K562 (cell line): ENCODE measurements around the gene DCAF5. TPM values are rescaled to one million over a fixed set of nuclear protein-coding genes. Genes with fewer than 3 reads are reported as not detected.

Source experiments
- ATAC-seq: fragments of 200-7000 bp; cut with Tn5 transposase; 3 replicates; pipeline ENCODE4 v1.9.1; 2020; ENCODE audit warnings: moderate library complexity
- Bru-seq: library from RNA; stranded (reverse); fragments of 400-500 nt; gene quantifications from one replicate; lab custom pipeline; 2021; lab: Mats Ljungman, UMichigan
- BruChase-seq, 2 experiments: library from RNA; stranded (reverse); fragments of 400-500 nt; gene quantifications; one replicate each; lab custom pipeline; 2021; lab: Mats Ljungman, UMichigan
- BruUV-seq: library from RNA; stranded (reverse); fragments of 400-500 nt; replicated peaks from 2 replicates; lab custom pipeline; 2021; lab: Mats Ljungman, UMichigan
- CTCF ChIA-PET: fragments of 300-600 bp; formaldehyde crosslinking; extraction: SDS; loops from one replicate; lab custom pipeline; 2021; ENCODE audit warnings: low intra/inter-chr PET ratio; lab: Yijun Ruan, JAX
- POLR2A ChIA-PET: fragments of 300-600, 350-650 bp; sonication (Branson Sonifier 250); formaldehyde crosslinking; extraction: SDS; loops from one replicate; lab custom pipeline; 2021; ENCODE audit warnings: antibody characterized with exemption, inconsistent platforms; lab: Yijun Ruan, JAX
- DNase-seq, 4 experiments: peaks; one replicate each; pipeline versions ENCODE4 v3.0.0 to v3.0.0-alpha.2; 2011 to 2018; ENCODE audit warnings: low spot score in 3 of 4, mixed read lengths in 3 of 4; ENCODE audit errors: extremely low read depth in 1 of 4
- FAIRE-seq: peaks from 2 replicates; lab custom pipeline; 2011; peaks lifted over from hg19 to GRCh38; lab: Jason Lieb, UNC
- H2AFZ ChIP-seq: 2 replicates; pipeline ENCODE4 v1.6.0; 2011; ENCODE audit warnings: low read depth, low read length, control low read depth, inconsistent platforms
- H3K27ac ChIP-seq: fragments of 200-600 bp; 3 replicates; pipeline ENCODE4 v1.8.0; 2011; ENCODE audit warnings: low read depth, mild to moderate bottlenecking, control low read depth, inconsistent platforms, low read length, moderate library complexity, mixed read lengths; ENCODE audit errors: extremely low read depth
- H3K27me3 ChIP-seq, 2 experiments: fragments of 300-600 bp in 1 of 2; 2 replicates in 1 of 2; 3 replicates in 1 of 2; pipeline versions ENCODE4 v1.6.0 to v1.8.0; 2011; ENCODE audit warnings: inconsistent platforms in 2 of 2, low read length in 2 of 2, mild to moderate bottlenecking in 1 of 2, mixed read lengths in 1 of 2, moderate library complexity in 1 of 2; ENCODE audit not compliant: control insufficient read depth in 2 of 2, insufficient read depth in 2 of 2
- H3K36me3 ChIP-seq: fragments of 300-600 bp; 3 replicates; pipeline ENCODE4 v1.8.0; 2011; ENCODE audit warnings: mild to moderate bottlenecking, low read length, inconsistent platforms; ENCODE audit not compliant: control insufficient read depth, insufficient read depth
- H3K4me1 ChIP-seq, 2 experiments: fragments of 200-600 bp in 1 of 2; replicated peaks in 1 of 2; 2 replicates in 1 of 2; 3 replicates in 1 of 2; pipeline versions ENCODE4 v1.5.1 to v1.8.0; 2011; ENCODE audit warnings: inconsistent platforms in 2 of 2, low read length in 2 of 2, mild to moderate bottlenecking in 1 of 2, mixed read lengths in 1 of 2, moderate library complexity in 1 of 2; ENCODE audit not compliant: control insufficient read depth in 2 of 2, insufficient read depth in 2 of 2
- H3K4me2 ChIP-seq: 2 replicates; pipeline ENCODE4 v1.6.1; 2011; ENCODE audit warnings: low read length, control low read depth, inconsistent platforms, mixed read lengths; ENCODE audit not compliant: insufficient read depth
- H3K4me3 ChIP-seq: fragments of 200-600 bp; sonication (generic), shearing (Covaris generic); 2 replicates; pipeline ENCODE4 v1.5.1; 2016; ENCODE audit warnings: control low read depth, inconsistent platforms
- H3K79me2 ChIP-seq: fragments of 200-600 bp; 3 replicates; pipeline ENCODE4 v1.8.0; 2011; ENCODE audit warnings: low read length, inconsistent platforms; ENCODE audit not compliant: control insufficient read depth, insufficient read depth
- H3K9ac ChIP-seq, 2 experiments: 2 replicates each; pipeline versions ENCODE4 v1.6.0 to v1.6.1; 2011; ENCODE audit warnings: low read depth in 2 of 2, low read length in 2 of 2, control low read depth in 1 of 2, inconsistent platforms in 1 of 2, mild to moderate bottlenecking in 1 of 2, mixed read lengths in 1 of 2; ENCODE audit not compliant: insufficient read depth in 1 of 2
- H3K9me1 ChIP-seq: one replicate; pipeline ENCODE4 v1.6.0; 2011; ENCODE audit warnings: inconsistent platforms, mild to moderate bottlenecking, low read length, moderate library complexity; ENCODE audit not compliant: control insufficient read depth, insufficient read depth
- H3K9me3 ChIP-seq: replicated peaks from 2 replicates; pipeline ENCODE4 v1.5.1; 2011; ENCODE audit warnings: low read depth, low read length, inconsistent platforms; ENCODE audit not compliant: control insufficient read depth, insufficient read depth
- H4K20me1 ChIP-seq: replicated peaks from 2 replicates; pipeline ENCODE4 v1.6.1; 2011; ENCODE audit warnings: low read length, inconsistent platforms, mixed read lengths; ENCODE audit not compliant: control insufficient read depth, insufficient read depth
- EP400 ChIP-seq: fragments of 450-650 bp; IDR thresholded peaks from 2 replicates; pipeline ENCODE4 v1.6.1; 2017; ENCODE audit warnings: antibody characterized with exemption, mild to moderate bottlenecking, moderate library complexity
- FOXK1 ChIP-seq: sonication (generic); formaldehyde crosslinking; IDR thresholded peaks from 2 replicates; pipeline ENCODE4 v1.8.0; 2022; ENCODE audit warnings: missing genetic modification reagents, mild to moderate bottlenecking, borderline replicate concordance
- MAZ ChIP-seq, 2 experiments: fragments of 450-650 bp in 1 of 2; sonication (generic) in 1 of 2; formaldehyde crosslinking; IDR thresholded peaks in 1 of 2; conservative IDR thresholded peaks in 1 of 2; 2 replicates each; pipeline versions ENCODE4 v1.4.0 to v1.5.0; 2020; ENCODE audit warnings: mild to moderate bottlenecking in 1 of 2, missing genetic modification reagents in 1 of 2
- YY1 ChIP-seq, 3 experiments: IDR thresholded peaks; 2 replicates each; pipeline ENCODE4 v1.6.1; 2011; ENCODE audit warnings: low read length in 2 of 3, mild to moderate bottlenecking in 2 of 3, moderate library complexity in 2 of 3, borderline replicate concordance in 1 of 3, control low read depth in 1 of 3, low read depth in 1 of 3; ENCODE audit not compliant: insufficient read depth in 3 of 3, insufficient replicate concordance in 2 of 3, control insufficient read depth in 1 of 3, insufficient read length in 1 of 3; ENCODE audit errors: extremely low read depth in 1 of 3
- WGBS: fragments of 100-300 bp; shearing (Covaris generic); methylation state at CpG from one replicate; pipeline ENCODE4 v1.1.6; 2016; ENCODE audit warnings: low coverage, mixed read lengths; ENCODE audit not compliant: insufficient coverage; ENCODE audit errors: missing lambda C conversion rate; 5-methylcytosine and 5-hydroxymethylcytosine counted together
- in situ Hi-C: fragments of 300-500 bp; cut with MboI; formaldehyde crosslinking; loops from 4 replicates; pipeline ENCODE4 v1.15.0; 2018; ENCODE audit warnings: inconsistent platforms, mixed read lengths
- intact Hi-C: fragments of 100-400 bp; cut with micrococcal nuclease; formaldehyde crosslinking; loops from 2 replicates; pipeline ENCODE4 v1.14.2; 2022
- long read RNA-seq, 3 experiments: library from polyadenylated mRNA in 2 of 3; library from RNA in 1 of 3; unstranded in 2 of 3; stranded (forward) in 1 of 3; transcript quantifications; one replicate each; pipeline ENCODE4 v2.0.0, GENCODE V29; 2019 to 2022
- polyA minus RNA-seq, 3 experiments: library from RNA; depleted of rRNA, polyadenylated mRNA; stranded (reverse); fragments of >200 nt; gene quantifications; 2 replicates each; pipeline ENCODE4 v1.2.3, GENCODE V29; 2011
- polyA plus RNA-seq, 8 experiments: library from polyadenylated mRNA; depleted of rRNA in 4 of 8; stranded (reverse) in 5 of 8; unstranded in 3 of 8; fragments of >200 nt; fragmentation: Nextera tagmentation in 2 of 8; fragmentation: Illumina TruSeq in 1 of 8; extraction: Ambion mirVana in 2 of 8; extraction: Trizol in 1 of 8; gene quantifications; 2 replicates each; pipeline versions ENCODE4 v1.2.1 to v1.2.3, GENCODE V29; 2011 to 2014; ENCODE audit warnings: inconsistent platforms in 1 of 8, missing spikeins in 1 of 8
- total RNA-seq, 7 experiments: library from RNA; depleted of rRNA in 6 of 7; stranded (reverse); fragments of >200 nt in 6 of 7; fragmentation: Illumina TruSeq in 2 of 7; extraction: Trizol in 2 of 7; gene quantifications; 2 replicates each; pipeline versions ENCODE4 v1.2.1 to v1.2.3, GENCODE V29; 2011 to 2021; ENCODE audit warnings: low replicate concordance in 1 of 7
- TF ChIP-seq, protein P1 (sequence below): sonication (generic); formaldehyde crosslinking; IDR thresholded peaks from 2 replicates; pipeline ENCODE4 v1.5.0; 2020; ENCODE audit warnings: missing genetic modification reagents
- TF ChIP-seq, protein P2 (sequence below), 2 experiments: fragments of 450-650 bp; conservative IDR thresholded peaks; 2 replicates each; pipeline ENCODE4 v1.6.1; 2017; ENCODE audit warnings: mild to moderate bottlenecking in 2 of 2, moderate library complexity in 2 of 2
- TF ChIP-seq, protein P3 (sequence below): fragments of 200-800 bp; sonication (Bioruptor generic); IDR thresholded peaks from 2 replicates; pipeline ENCODE4 v1.6.1; 2017; ENCODE audit warnings: missing genetic modification characterization, missing compliant biosample characterization

The DCAF5 gene, protein sequence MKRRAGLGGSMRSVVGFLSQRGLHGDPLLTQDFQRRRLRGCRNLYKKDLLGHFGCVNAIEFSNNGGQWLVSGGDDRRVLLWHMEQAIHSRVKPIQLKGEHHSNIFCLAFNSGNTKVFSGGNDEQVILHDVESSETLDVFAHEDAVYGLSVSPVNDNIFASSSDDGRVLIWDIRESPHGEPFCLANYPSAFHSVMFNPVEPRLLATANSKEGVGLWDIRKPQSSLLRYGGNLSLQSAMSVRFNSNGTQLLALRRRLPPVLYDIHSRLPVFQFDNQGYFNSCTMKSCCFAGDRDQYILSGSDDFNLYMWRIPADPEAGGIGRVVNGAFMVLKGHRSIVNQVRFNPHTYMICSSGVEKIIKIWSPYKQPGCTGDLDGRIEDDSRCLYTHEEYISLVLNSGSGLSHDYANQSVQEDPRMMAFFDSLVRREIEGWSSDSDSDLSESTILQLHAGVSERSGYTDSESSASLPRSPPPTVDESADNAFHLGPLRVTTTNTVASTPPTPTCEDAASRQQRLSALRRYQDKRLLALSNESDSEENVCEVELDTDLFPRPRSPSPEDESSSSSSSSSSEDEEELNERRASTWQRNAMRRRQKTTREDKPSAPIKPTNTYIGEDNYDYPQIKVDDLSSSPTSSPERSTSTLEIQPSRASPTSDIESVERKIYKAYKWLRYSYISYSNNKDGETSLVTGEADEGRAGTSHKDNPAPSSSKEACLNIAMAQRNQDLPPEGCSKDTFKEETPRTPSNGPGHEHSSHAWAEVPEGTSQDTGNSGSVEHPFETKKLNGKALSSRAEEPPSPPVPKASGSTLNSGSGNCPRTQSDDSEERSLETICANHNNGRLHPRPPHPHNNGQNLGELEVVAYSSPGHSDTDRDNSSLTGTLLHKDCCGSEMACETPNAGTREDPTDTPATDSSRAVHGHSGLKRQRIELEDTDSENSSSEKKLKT
- 22.5 and 34.2 TPM in 2 replicates for total RNA-seq (2011; cell fraction: chromatin; rRNA removed; ENCODE audit: low replicate concordance)
- total RNA-seq (2011; cell fraction: nucleolus; rRNA removed) = 17.0 and 18.6 TPM in 2 replicates
- 21.1 and 24.9 TPM in 2 replicates for total RNA-seq (2011; cell fraction: nucleoplasm; rRNA removed)
- total RNA-seq (2014; rRNA removed) (7.5 and 8.1 TPM in 2 replicates), total RNA-seq (2014; rRNA removed; fragmentation: Illumina TruSeq; extraction: Trizol) (11.3 and 12.7 TPM in 2 replicates), total RNA-seq (2015; rRNA removed; fragmentation: Illumina TruSeq; extraction: Trizol) (12.5 and 13.2 TPM in 2 replicates), total RNA-seq (2021) (16.9 and 20.2 TPM in 2 replicates), polyA plus RNA-seq (2011; rRNA removed) (24.1 and 26.3 TPM in 2 replicates), polyA plus RNA-seq (2014; fragmentation: Illumina TruSeq; extraction: Trizol) (21.8 and 23.6 TPM in 2 replicates), polyA plus RNA-seq (2014; fragmentation: Nextera tagmentation; extraction: Ambion mirVana) (1 to 10 TPM; 5.6 to 9.1 TPM), polyA plus RNA-seq (2014; rRNA removed) (13.7 and 15.1 TPM in 2 replicates), polyA minus RNA-seq (2011; rRNA and poly(A)+ RNA removed) (15.9 and 19.1 TPM in 2 replicates), Bru-seq, nascent RNA (percentile 75 among the genes with signal in this experiment), BruChase-seq, experiment 1, labeled RNA remaining after a 2-hour chase (percentile 78 among the genes with signal in this experiment), BruChase-seq, experiment 2, labeled RNA remaining after a 6-hour chase (percentile 76 among the genes with signal in this experiment)
- polyA plus RNA-seq (2011; cell fraction: cytosol; rRNA removed) = 27.4 and 30.1 TPM in 2 replicates
- polyA plus RNA-seq (2011; cell fraction: nucleus; rRNA removed) = 73.7 and 97.8 TPM in 2 replicates
- polyA plus RNA-seq (2012) = 14.2 and 21.5 TPM in 2 replicates
- 9.4 and 10.4 TPM in 2 replicates for polyA minus RNA-seq (2011; cell fraction: cytosol; rRNA and poly(A)+ RNA removed)
- polyA minus RNA-seq (2011; cell fraction: nucleus; rRNA and poly(A)+ RNA removed) = 18.0 and 25.4 TPM in 2 replicates
- long read RNA-seq, experiment 1, full-length matches to known transcripts = 7 of 47 reads
- long read RNA-seq, experiment 1, partial matches to known transcripts = 5 of 47 reads
- long read RNA-seq, experiment 1, other reads (novel, unspliced or antisense) = 35 of 47 reads
- long read RNA-seq, experiment 2, partial matches to known transcripts = 2 of 18 reads
- long read RNA-seq, experiment 2, other reads (novel, unspliced or antisense) = 16 of 18 reads
- long read RNA-seq, experiment 3, full-length matches to known transcripts = 1 of 4 reads
- long read RNA-seq, experiment 3, partial matches to known transcripts = 1 of 4 reads
- long read RNA-seq, experiment 3, other reads (novel, unspliced or antisense) = 2 of 4 reads

DNA sequence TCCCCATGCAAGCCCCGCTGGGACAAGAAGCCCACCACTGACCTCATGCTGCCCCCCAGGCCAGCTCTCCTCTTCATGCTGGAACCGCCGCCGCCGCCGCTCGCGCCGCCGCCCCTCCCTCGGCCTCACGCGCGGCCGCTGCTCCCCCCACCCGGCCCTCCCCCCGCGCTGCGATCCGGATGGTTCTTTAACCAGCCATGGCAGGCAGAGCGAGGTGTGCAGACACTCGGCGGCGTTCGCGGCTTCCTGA is at the start of gene DCAF5:
Gene DCAF5, minus strand, starts transcription at position 218 of the 250 bp plus-strand sequence. Its CDS starts 141 bp downstream, at position 77.
- no peak for FAIRE-seq
- Histone ChIP-seq H3K9me3 (no peaks in the 10 kb centered on the region), H3K79me2 (peaks cover 44% of the 10 kb centered on the region), H3K4me3 (peak within 1 kb of the TSS; percentile 90), H3K4me2 (peak within 1 kb of the TSS; percentile 81), H4K20me1 (no peaks in the 10 kb centered on the region), H3K4me1 (peaks cover 19 to 20% of the 10 kb centered on the region in 2 experiments; a peak in 4 of 5 replicates), H3K9ac (peak within 1 kb of the TSS; percentile 94), H2AFZ (peak within 1 kb of the TSS; percentile 83), H3K27me3 (no peaks in the 10 kb centered on the region), H3K9me1 (no peaks in the 10 kb centered on the region), H3K27ac (peak within 1 kb of the TSS; percentile 90), H3K36me3 (peaks cover 12% of the 10 kb centered on the region)
- ChIA-PET POLR2A (interaction anchor here (0.7 to 0.9 kb wide), 3 partner anchors 15 to 50 kb away, joined by 3 to 4 read pairs (median 3); no protein-coding TSS in a partner anchor), CTCF (no interaction called here)
- in situ Hi-C loops (no loop called here), intact Hi-C loops (loop anchor here (5.0 kb wide), 1 partner anchor 39 kb away; the partner anchor contains the start of gene EXD2)
- DNase-seq = peak in 1 of 4 experiments; percentile 95
- BruUV-seq = no TSS peak
- ATAC-seq = no peak
- WGBS = 2% methylated on average over 20 of the region's 26 CpGs
- peak in 2 of 3 experiments; percentile 30 to 57 for TF ChIP-seq YY1 (IDR thresholded peaks at IDR 0.05; ENCODE audit: borderline replicate concordance in 1 of 3, control insufficient read depth in 1 of 3, extremely low read depth in 1 of 3, insufficient read depth in 3 of 3, insufficient read length in 1 of 3, insufficient replicate concordance in 2 of 3, low read depth in 1 of 3, low read length in 2 of 3)
- TF ChIP-seq, protein P1, sequence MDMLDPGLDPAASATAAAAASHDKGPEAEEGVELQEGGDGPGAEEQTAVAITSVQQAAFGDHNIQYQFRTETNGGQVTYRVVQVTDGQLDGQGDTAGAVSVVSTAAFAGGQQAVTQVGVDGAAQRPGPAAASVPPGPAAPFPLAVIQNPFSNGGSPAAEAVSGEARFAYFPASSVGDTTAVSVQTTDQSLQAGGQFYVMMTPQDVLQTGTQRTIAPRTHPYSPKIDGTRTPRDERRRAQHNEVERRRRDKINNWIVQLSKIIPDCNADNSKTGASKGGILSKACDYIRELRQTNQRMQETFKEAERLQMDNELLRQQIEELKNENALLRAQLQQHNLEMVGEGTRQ = no peak
- TF ChIP-seq EP400 = no peak
- peak in 1 of 2 experiments; percentile 54; a peak in 1 of 4 replicates for TF ChIP-seq MAZ (CRISPR knock-in tag; conservative IDR thresholded peaks at IDR 0.05 in 1 of 2, IDR thresholded peaks at IDR 0.05 in 1 of 2)
- TF ChIP-seq, protein P2, sequence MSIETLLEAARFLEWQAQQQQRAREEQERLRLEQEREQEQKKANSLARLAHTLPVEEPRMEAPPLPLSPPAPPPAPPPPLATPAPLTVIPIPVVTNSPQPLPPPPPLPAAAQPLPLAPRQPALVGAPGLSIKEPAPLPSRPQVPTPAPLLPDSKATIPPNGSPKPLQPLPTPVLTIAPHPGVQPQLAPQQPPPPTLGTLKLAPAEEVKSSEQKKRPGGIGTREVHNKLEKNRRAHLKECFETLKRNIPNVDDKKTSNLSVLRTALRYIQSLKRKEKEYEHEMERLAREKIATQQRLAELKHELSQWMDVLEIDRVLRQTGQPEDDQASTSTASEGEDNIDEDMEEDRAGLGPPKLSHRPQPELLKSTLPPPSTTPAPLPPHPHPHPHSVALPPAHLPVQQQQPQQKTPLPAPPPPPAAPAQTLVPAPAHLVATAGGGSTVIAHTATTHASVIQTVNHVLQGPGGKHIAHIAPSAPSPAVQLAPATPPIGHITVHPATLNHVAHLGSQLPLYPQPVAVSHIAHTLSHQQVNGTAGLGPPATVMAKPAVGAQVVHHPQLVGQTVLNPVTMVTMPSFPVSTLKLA (conservative IDR thresholded peaks at IDR 0.05) = peak in 1 of 2 experiments; percentile 37; a peak in 2 of 4 replicates
- TF ChIP-seq, protein P3, sequence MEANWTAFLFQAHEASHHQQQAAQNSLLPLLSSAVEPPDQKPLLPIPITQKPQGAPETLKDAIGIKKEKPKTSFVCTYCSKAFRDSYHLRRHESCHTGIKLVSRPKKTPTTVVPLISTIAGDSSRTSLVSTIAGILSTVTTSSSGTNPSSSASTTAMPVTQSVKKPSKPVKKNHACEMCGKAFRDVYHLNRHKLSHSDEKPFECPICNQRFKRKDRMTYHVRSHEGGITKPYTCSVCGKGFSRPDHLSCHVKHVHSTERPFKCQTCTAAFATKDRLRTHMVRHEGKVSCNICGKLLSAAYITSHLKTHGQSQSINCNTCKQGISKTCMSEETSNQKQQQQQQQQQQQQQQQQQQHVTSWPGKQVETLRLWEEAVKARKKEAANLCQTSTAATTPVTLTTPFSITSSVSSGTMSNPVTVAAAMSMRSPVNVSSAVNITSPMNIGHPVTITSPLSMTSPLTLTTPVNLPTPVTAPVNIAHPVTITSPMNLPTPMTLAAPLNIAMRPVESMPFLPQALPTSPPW (CRISPR knock-in tag) = peak; percentile 98
- TF ChIP-seq FOXK1 (CRISPR knock-in tag) = no peak
